OCI-LY7 (cell line): Measurements from ENCODE around the gene ZSCAN30.

ENCODE experiments used
- EZH2phosphoT487 ChIP-seq: fragments of 200-600 bp; sonication (generic); IDR thresholded peaks from 2 replicates; pipeline ENCODE4 v1.6.1; 2018; ENCODE audit warnings: low read depth, borderline replicate concordance, mild to moderate bottlenecking, mixed run types, antibody characterized with exemption, low read length, moderate library complexity, mixed read lengths
- TF ChIP-seq, protein P1 (sequence below): fragments of 200-600 bp; sonication (generic); conservative IDR thresholded peaks from 2 replicates; pipeline ENCODE4 v1.5.1; 2014; ENCODE audit warnings: mild to moderate bottlenecking, antibody characterized with exemption, low read length, moderate library complexity, mixed read lengths

DNA sequence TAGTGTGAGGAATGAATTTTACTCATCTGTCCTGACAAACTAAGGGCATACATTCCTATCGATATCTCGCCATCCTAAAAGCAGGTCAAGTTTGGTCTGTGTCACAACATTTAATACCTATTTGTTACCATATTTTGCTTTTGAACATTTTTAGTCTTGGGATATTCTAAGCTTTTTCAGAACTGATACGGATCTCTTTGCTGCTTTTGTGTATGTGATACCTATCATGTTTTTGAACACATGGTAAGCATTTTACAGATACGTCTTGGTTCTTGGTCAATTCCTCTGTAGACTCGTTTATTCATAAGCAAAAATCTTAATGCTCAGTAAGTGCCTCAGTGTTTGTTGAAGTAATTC, 48.6 kb downstream of the ZSCAN30 start:
- TF ChIP-seq, protein P1, sequence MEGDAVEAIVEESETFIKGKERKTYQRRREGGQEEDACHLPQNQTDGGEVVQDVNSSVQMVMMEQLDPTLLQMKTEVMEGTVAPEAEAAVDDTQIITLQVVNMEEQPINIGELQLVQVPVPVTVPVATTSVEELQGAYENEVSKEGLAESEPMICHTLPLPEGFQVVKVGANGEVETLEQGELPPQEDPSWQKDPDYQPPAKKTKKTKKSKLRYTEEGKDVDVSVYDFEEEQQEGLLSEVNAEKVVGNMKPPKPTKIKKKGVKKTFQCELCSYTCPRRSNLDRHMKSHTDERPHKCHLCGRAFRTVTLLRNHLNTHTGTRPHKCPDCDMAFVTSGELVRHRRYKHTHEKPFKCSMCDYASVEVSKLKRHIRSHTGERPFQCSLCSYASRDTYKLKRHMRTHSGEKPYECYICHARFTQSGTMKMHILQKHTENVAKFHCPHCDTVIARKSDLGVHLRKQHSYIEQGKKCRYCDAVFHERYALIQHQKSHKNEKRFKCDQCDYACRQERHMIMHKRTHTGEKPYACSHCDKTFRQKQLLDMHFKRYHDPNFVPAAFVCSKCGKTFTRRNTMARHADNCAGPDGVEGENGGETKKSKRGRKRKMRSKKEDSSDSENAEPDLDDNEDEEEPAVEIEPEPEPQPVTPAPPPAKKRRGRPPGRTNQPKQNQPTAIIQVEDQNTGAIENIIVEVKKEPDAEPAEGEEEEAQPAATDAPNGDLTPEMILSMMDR = no peak
- TF ChIP-seq EZH2phosphoT487 = no peak
